ENCODE results near the gene P2RX1.

The P2RX1 gene

GRCh38 chr17:3879186-3879585, 37.1 kb downstream of the P2RX1 start:
- Histone ChIP-seq H3K27me3 (ENCODE audit: control insufficient read depth in 1 of 2, insufficient read depth in 2 of 2, low read length in 2 of 2) (no peaks in the 10 kb centered on the region), H3K36me3 (ENCODE audit: insufficient read depth, low read length) (peaks cover 39% of the 10 kb centered on the region), H3K9ac (ENCODE audit: low read length) (no peak overlapping the region), H3K27ac (ENCODE audit: low read depth, low read length) (no peak overlapping the region), H3K9me3 (ENCODE audit: low read length) (no peaks in the 10 kb centered on the region), H3K4me1 (ENCODE audit: insufficient read depth, low read length) (no peaks in the 10 kb centered on the region), H3K4me3 (ENCODE audit: low read depth in 1 of 2, low read length in 2 of 2) (no peak overlapping the region)

- Histone ChIP-seq H3K4me1 (ENCODE audit: insufficient read depth, low read length) (no peaks in the 10 kb centered on the region), H3K4me3 (ENCODE audit: low read depth in 1 of 2, low read length in 2 of 2) (no peak overlapping the region), H3K27ac (ENCODE audit: low read depth, low read length) (no peak overlapping the region), H3K9me3 (ENCODE audit: low read length) (no peaks in the 10 kb centered on the region), H3K27me3 (ENCODE audit: control insufficient read depth in 1 of 2, insufficient read depth in 2 of 2, low read length in 2 of 2) (no peaks in the 10 kb centered on the region), H3K9ac (ENCODE audit: low read length) (no peak overlapping the region), H3K36me3 (ENCODE audit: insufficient read depth, low read length) (peaks cover 43% of the 10 kb centered on the region)
Observed at GRCh38 chr17:3877220-3877619, 39.0 kb downstream of the P2RX1 start.

GRCh38 chr17:3875317-3875716, 40.9 kb downstream of the P2RX1 start:
- Histone ChIP-seq H3K27ac (ENCODE audit: low read depth, low read length) (no peak overlapping the region), H3K27me3 (ENCODE audit: control insufficient read depth in 1 of 2, insufficient read depth in 2 of 2, low read length in 2 of 2) (no peaks in the 10 kb centered on the region), H3K4me3 (ENCODE audit: low read depth in 1 of 2, low read length in 2 of 2) (no peak overlapping the region), H3K36me3 (ENCODE audit: insufficient read depth, low read length) (peaks cover 39% of the 10 kb centered on the region), H3K9me3 (ENCODE audit: low read length) (no peaks in the 10 kb centered on the region), H3K9ac (ENCODE audit: low read length) (no peak overlapping the region), H3K4me1 (ENCODE audit: insufficient read depth, low read length) (no peaks in the 10 kb centered on the region)

- Histone ChIP-seq H3K27me3 (ENCODE audit: control insufficient read depth in 1 of 2, insufficient read depth in 2 of 2, low read length in 2 of 2) (no peaks in the 10 kb centered on the region), H3K9ac (ENCODE audit: low read length) (no peak overlapping the region), H3K9me3 (ENCODE audit: low read length) (no peaks in the 10 kb centered on the region), H3K36me3 (ENCODE audit: insufficient read depth, low read length) (peaks cover 39% of the 10 kb centered on the region), H3K27ac (ENCODE audit: low read depth, low read length) (no peak overlapping the region), H3K4me3 (ENCODE audit: low read depth in 1 of 2, low read length in 2 of 2) (no peak overlapping the region), H3K4me1 (ENCODE audit: insufficient read depth, low read length) (no peaks in the 10 kb centered on the region)
Observed at GRCh38 chr17:3873862-3874261, 42.4 kb downstream of the P2RX1 start.

- no peaks in the 10 kb centered on the region for H3K4me1 ChIP-seq (ENCODE audit: insufficient read depth, low read length)
- H3K27ac ChIP-seq (ENCODE audit: low read depth, low read length), result no peak overlapping the region
- H3K27me3 ChIP-seq (ENCODE audit: control insufficient read depth in 1 of 2, insufficient read depth in 2 of 2, low read length in 2 of 2), result no peaks in the 10 kb centered on the region
- H3K4me3 ChIP-seq (ENCODE audit: low read depth in 1 of 2, low read length in 2 of 2), result no peak overlapping the region
- H3K9me3 ChIP-seq (ENCODE audit: low read length), result no peaks in the 10 kb centered on the region
- peaks cover 25% of the 10 kb centered on the region for H3K36me3 ChIP-seq (ENCODE audit: insufficient read depth, low read length)
- no peak overlapping the region for H3K9ac ChIP-seq (ENCODE audit: low read length)
Observed at GRCh38 chr17:3870871-3871306, 45.4 kb downstream of the P2RX1 start.

- Histone ChIP-seq H3K27ac (ENCODE audit: low read depth, low read length) (no peak overlapping the region), H3K27me3 (ENCODE audit: control insufficient read depth in 1 of 2, insufficient read depth in 2 of 2, low read length in 2 of 2) (no peaks in the 10 kb centered on the region), H3K4me1 (ENCODE audit: insufficient read depth, low read length) (no peaks in the 10 kb centered on the region), H3K9ac (ENCODE audit: low read length) (no peak overlapping the region), H3K36me3 (ENCODE audit: insufficient read depth, low read length) (peaks cover 8% of the 10 kb centered on the region), H3K9me3 (ENCODE audit: low read length) (no peaks in the 10 kb centered on the region), H3K4me3 (ENCODE audit: low read depth in 1 of 2, low read length in 2 of 2) (no peak overlapping the region)
Observed at GRCh38 chr17:3867606-3868005, 48.7 kb downstream of the P2RX1 start.

GRCh38 chr17:3867106-3867505, 49.2 kb downstream of the P2RX1 start:
- Histone ChIP-seq H3K9me3 (ENCODE audit: low read length) (no peaks in the 10 kb centered on the region), H3K27ac (ENCODE audit: low read depth, low read length) (no peak overlapping the region), H3K36me3 (ENCODE audit: insufficient read depth, low read length) (peaks cover 3% of the 10 kb centered on the region), H3K9ac (ENCODE audit: low read length) (no peak overlapping the region), H3K4me1 (ENCODE audit: insufficient read depth, low read length) (no peaks in the 10 kb centered on the region), H3K4me3 (ENCODE audit: low read depth in 1 of 2, low read length in 2 of 2) (no peak overlapping the region), H3K27me3 (ENCODE audit: control insufficient read depth in 1 of 2, insufficient read depth in 2 of 2, low read length in 2 of 2) (no peaks in the 10 kb centered on the region)

- Histone ChIP-seq H3K36me3 (ENCODE audit: insufficient read depth, low read length) (peaks cover 6% of the 10 kb centered on the region), H3K9ac (ENCODE audit: low read length) (no peak overlapping the region), H3K27ac (ENCODE audit: low read depth, low read length) (no peak overlapping the region), H3K9me3 (ENCODE audit: low read length) (no peaks in the 10 kb centered on the region), H3K4me1 (ENCODE audit: insufficient read depth, low read length) (no peaks in the 10 kb centered on the region), H3K4me3 (ENCODE audit: low read depth in 1 of 2, low read length in 2 of 2) (no peak overlapping the region), H3K27me3 (ENCODE audit: control insufficient read depth in 1 of 2, insufficient read depth in 2 of 2, low read length in 2 of 2) (no peaks in the 10 kb centered on the region)
Observed at GRCh38 chr17:3866276-3866675, 50.0 kb downstream of the P2RX1 start.

- H3K9me3 ChIP-seq (ENCODE audit: low read length), result no peaks in the 10 kb centered on the region
- H3K27me3 ChIP-seq (ENCODE audit: control insufficient read depth in 1 of 2, insufficient read depth in 2 of 2, low read length in 2 of 2), result no peaks in the 10 kb centered on the region
- H3K36me3 ChIP-seq (ENCODE audit: insufficient read depth, low read length), result peaks cover 16% of the 10 kb centered on the region
- H3K27ac ChIP-seq (ENCODE audit: low read depth, low read length), result no peak overlapping the region
- H3K4me3 ChIP-seq (ENCODE audit: low read depth in 1 of 2, low read length in 2 of 2), result no peak overlapping the region
- H3K4me1 ChIP-seq (ENCODE audit: insufficient read depth, low read length), result no peaks in the 10 kb centered on the region
- no peak overlapping the region for H3K9ac ChIP-seq (ENCODE audit: low read length)
Observed at GRCh38 chr17:3865176-3865575, 51.1 kb downstream of the P2RX1 start.

- H3K9me3 ChIP-seq (ENCODE audit: low read length), result no peaks in the 10 kb centered on the region
- no peak overlapping the region for H3K27ac ChIP-seq (ENCODE audit: low read depth, low read length)
- no peaks in the 10 kb centered on the region for H3K27me3 ChIP-seq (ENCODE audit: control insufficient read depth in 1 of 2, insufficient read depth in 2 of 2, low read length in 2 of 2)
- H3K4me3 ChIP-seq (ENCODE audit: low read depth in 1 of 2, low read length in 2 of 2), result no peak overlapping the region
- no peaks in the 10 kb centered on the region for H3K4me1 ChIP-seq (ENCODE audit: insufficient read depth, low read length)
- no peak overlapping the region for H3K9ac ChIP-seq (ENCODE audit: low read length)
- peaks cover 22% of the 10 kb centered on the region for H3K36me3 ChIP-seq (ENCODE audit: insufficient read depth, low read length)
Observed at GRCh38 chr17:3864534-3864933, 51.7 kb downstream of the P2RX1 start.

- no peak overlapping the region for H3K4me3 ChIP-seq (ENCODE audit: low read depth in 1 of 2, low read length in 2 of 2)
- H3K9ac ChIP-seq (ENCODE audit: low read length), result no peak overlapping the region
- no peaks in the 10 kb centered on the region for H3K4me1 ChIP-seq (ENCODE audit: insufficient read depth, low read length)
- H3K36me3 ChIP-seq (ENCODE audit: insufficient read depth, low read length), result peaks cover 22% of the 10 kb centered on the region
- no peaks in the 10 kb centered on the region for H3K27me3 ChIP-seq (ENCODE audit: control insufficient read depth in 1 of 2, insufficient read depth in 2 of 2, low read length in 2 of 2)
- H3K27ac ChIP-seq (ENCODE audit: low read depth, low read length), result no peak overlapping the region
- H3K9me3 ChIP-seq (ENCODE audit: low read length), result no peaks in the 10 kb centered on the region
Observed at GRCh38 chr17:3861761-3862681, 54.2 kb downstream of the P2RX1 start.

Data from muscle layer of colon (tissue), 2 donors.